GM18499 (cell line): ENCODE measurements around the gene LAMC3.
"Not testable (repeated sequence)": the region's sequence is repeated elsewhere in the genome, so short reads cannot be mapped to it uniquely, and the experiment has no call there.

Source experiments
- ATAC-seq: cut with Tn5 transposase; IDR thresholded peaks from one replicate; pipeline ENCODE4 v1.9.1; 2021; ENCODE audit warnings: moderate number of reproducible peaks; ENCODE audit not compliant: insufficient read depth, unreplicated experiment

LAMC3 gene

GRCh38 chr9:131090025-131090787 is 81.2 kb downstream of the LAMC3 start:
- no peak for ATAC-seq

GRCh38 chr9:131091352-131091992 is 82.5 kb downstream of the LAMC3 start:
- no peak for ATAC-seq

- ATAC-seq, result no peak
Observed at GRCh38 chr9:131092030-131092429, 83.1 kb downstream of the LAMC3 start.

GRCh38 chr9:131092548-131093440 is 83.8 kb downstream of the LAMC3 start:
- no peak for ATAC-seq

GRCh38 chr9:131094015-131094414 is 85.0 kb downstream of the LAMC3 start:
- no peak for ATAC-seq

GRCh38 chr9:131094622-131095021 is 85.6 kb downstream of the LAMC3 start:
- no peak for ATAC-seq

- no peak for ATAC-seq
Observed at GRCh38 chr9:131095666-131096268, 86.8 kb downstream of the LAMC3 start.

GRCh38 chr9:131096269-131097125 is 87.5 kb downstream of the LAMC3 start, which contains the start of gene AIF1L:
Gene AIF1L, plus strand, starts transcription at chr9:131096531. Its CDS starts 99 bp downstream, at chr9:131096630.
- no peak for ATAC-seq

- no peak for ATAC-seq
Observed at GRCh38 chr9:131097126-131097947, 88.4 kb downstream of the LAMC3 start.

- ATAC-seq, result no peak
Observed at GRCh38 chr9:131097948-131098278, 88.9 kb downstream of the LAMC3 start.

GRCh38 chr9:131098391-131099101 is 89.6 kb downstream of the LAMC3 start:
- no peak for ATAC-seq

- ATAC-seq, result no peak
Observed at GRCh38 chr9:131099102-131099606, 90.2 kb downstream of the LAMC3 start.

GRCh38 chr9:131099845-131100244 is 90.9 kb downstream of the LAMC3 start:
- ATAC-seq, result not testable (repeated sequence)

- no peak for ATAC-seq
Observed at GRCh38 chr9:131100445-131100844, 91.5 kb downstream of the LAMC3 start.

GRCh38 chr9:131101207-131101964 is 92.4 kb downstream of the LAMC3 start:
- ATAC-seq, result no peak

- no peak for ATAC-seq
Observed at GRCh38 chr9:131103024-131103423, 94.0 kb downstream of the LAMC3 start.

- no peak for ATAC-seq
Observed at GRCh38 chr9:131103535-131103934, 94.6 kb downstream of the LAMC3 start.
